B cell (primary cell): ENCODE measurements around the gene OR51D1.

Experiments used
- EZH2 ChIP-seq: IDR thresholded peaks from 2 replicates; pipeline ENCODE4 v1.6.1; 2012; ENCODE audit warnings: borderline replicate concordance, low read depth, mild to moderate bottlenecking, moderate library complexity, low read length; ENCODE audit not compliant: insufficient read depth, poor library complexity, severe bottlenecking
- TF ChIP-seq, protein P1 (sequence below): fragments of 200-600 bp; IDR thresholded peaks from one replicate; pipeline ENCODE4 v1.8.0; 2022; ENCODE audit warnings: antibody characterized with exemption, mild to moderate bottlenecking

DNA sequence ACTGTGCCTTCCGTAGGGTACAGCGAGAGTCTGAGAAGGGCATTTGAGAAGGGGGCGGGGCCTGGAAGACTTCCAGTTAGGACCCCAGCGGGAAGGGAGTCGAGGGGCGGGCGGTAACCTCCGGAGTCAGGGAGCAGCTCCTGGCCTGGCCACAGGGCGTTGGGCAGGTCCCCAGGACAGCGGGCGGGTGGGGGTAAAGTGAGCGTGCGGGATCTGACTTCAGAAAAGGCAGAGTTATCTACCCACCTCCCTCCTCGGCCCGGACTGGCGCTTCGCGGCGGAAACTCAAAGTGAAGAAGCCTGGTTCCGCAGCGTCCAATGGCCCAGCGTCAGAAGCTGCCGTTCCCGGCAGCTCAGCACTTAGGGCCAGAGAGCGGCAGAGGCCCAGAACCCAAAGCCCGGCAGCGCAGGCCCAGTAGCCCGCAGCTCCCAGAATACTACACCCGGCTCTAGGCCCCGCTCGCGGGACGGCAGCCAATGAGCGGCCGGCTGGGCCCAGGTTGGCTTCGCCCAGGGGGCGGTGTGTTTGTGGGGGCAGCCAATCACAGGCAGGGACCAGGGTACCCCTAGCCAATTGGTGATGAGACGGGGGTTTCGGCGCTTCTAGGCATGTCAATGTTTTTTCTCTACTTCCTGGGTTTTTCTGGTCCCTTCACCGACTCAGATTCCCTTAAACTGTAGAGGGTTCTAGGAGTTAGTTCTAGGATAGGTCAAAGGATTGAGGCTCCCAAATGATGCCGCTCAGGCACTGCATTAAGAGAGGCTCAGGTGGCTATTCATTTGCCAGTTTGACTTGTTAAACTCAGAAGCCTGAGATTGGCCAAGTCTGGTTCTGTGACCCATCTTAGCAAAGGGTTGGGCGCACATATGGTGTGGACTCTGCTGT lies 29.3 kb upstream of the OR51D1 start, which contains the start of gene TRIM68:
- TF ChIP-seq, protein P1, sequence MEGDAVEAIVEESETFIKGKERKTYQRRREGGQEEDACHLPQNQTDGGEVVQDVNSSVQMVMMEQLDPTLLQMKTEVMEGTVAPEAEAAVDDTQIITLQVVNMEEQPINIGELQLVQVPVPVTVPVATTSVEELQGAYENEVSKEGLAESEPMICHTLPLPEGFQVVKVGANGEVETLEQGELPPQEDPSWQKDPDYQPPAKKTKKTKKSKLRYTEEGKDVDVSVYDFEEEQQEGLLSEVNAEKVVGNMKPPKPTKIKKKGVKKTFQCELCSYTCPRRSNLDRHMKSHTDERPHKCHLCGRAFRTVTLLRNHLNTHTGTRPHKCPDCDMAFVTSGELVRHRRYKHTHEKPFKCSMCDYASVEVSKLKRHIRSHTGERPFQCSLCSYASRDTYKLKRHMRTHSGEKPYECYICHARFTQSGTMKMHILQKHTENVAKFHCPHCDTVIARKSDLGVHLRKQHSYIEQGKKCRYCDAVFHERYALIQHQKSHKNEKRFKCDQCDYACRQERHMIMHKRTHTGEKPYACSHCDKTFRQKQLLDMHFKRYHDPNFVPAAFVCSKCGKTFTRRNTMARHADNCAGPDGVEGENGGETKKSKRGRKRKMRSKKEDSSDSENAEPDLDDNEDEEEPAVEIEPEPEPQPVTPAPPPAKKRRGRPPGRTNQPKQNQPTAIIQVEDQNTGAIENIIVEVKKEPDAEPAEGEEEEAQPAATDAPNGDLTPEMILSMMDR = no peak
- TF ChIP-seq EZH2 = no peak
